Pancreas (tissue), 10 donors: Measurements from ENCODE around the gene TCP11. TPM values are rescaled to one million over a fixed set of nuclear protein-coding genes. Genes with fewer than 3 reads are reported as not detected.

Experiments
- ATAC-seq, 4 donors: fragments of 200-7000 bp; cut with Tn5 transposase; one replicate each; pipeline versions ENCODE4 v1.8.0 to v1.9.1; 2020; ENCODE audit warnings: mild to moderate bottlenecking in 4 of 4, moderate library complexity in 4 of 4
- DNase-seq, 6 donors: peaks; one replicate each; pipeline ENCODE4 v3.0.0-alpha.2; 2020
- FAIRE-seq: peaks from 2 replicates; lab custom pipeline; 2012; peaks lifted over from hg19 to GRCh38; lab: Jason Lieb, UNC
- H3K27ac ChIP-seq, 4 donors: fragments of 200-600 bp; sonication (generic); 1 replicate in 3 of 4; 2 replicates in 1 of 4; pipeline versions ENCODE4 v1.5.0 to v1.8.0; 2020
- H3K27me3 ChIP-seq, 4 donors: fragments of 200-600 bp; one replicate each; pipeline ENCODE4 v1.8.0; 2021
- H3K36me3 ChIP-seq, 3 donors: fragments of 200-600 bp; sonication (generic) in 1 of 3; one replicate each; pipeline versions ENCODE4 v1.5.0 to v1.8.0; 2020 to 2021
- H3K4me1 ChIP-seq, 3 donors: fragments of 200-600 bp; one replicate each; pipeline ENCODE4 v1.8.0; 2021
- H3K4me3 ChIP-seq, 4 donors: fragments of 200-600 bp; sonication (generic) in 2 of 4; one replicate each; pipeline versions ENCODE4 v1.5.0 to v1.8.0; 2020 to 2021
- H3K9me3 ChIP-seq, 4 donors: fragments of 200-600 bp; one replicate each; pipeline ENCODE4 v1.8.0; 2021
- WGBS, 2 donors: extraction: QIAGEN DNeasy Blood & Tissue Kit; methylation state at CpG; one replicate each; pipeline ENCODE4 v1.1.7; 2013; 5-methylcytosine and 5-hydroxymethylcytosine counted together
- intact Hi-C, 3 donors: fragments of 100-400 bp; cut with DNase I; formaldehyde crosslinking; loops; one replicate each; pipeline versions ENCODE4 v1.11.1 to v1.14.2; 2022
- polyA plus RNA-seq, 2 donors: library from polyadenylated mRNA; stranded (reverse); fragments of 200-250 nt; gene quantifications; one replicate each; pipeline ENCODE4 v1.2.3, GENCODE V29; 2013
- total RNA-seq, 6 donors: library from RNA; stranded (reverse); fragmentation: NEBNext Ultra II Directional in 4 of 6; extraction: Animal tissue kit (Norgen Biotek cat#: 25700) in 4 of 6; gene quantifications; one replicate each; pipeline versions ENCODE4 v1.2.1 to v1.2.4, GENCODE V29; 2021 to 2023
- TF ChIP-seq, protein P1 (sequence below), 4 donors: fragments of 200-600 bp; sonication (generic) in 3 of 4; IDR thresholded peaks; one replicate each; pipeline versions ENCODE4 v1.5.0 to v1.8.0; 2021; ENCODE audit warnings: antibody characterized with exemption in 4 of 4
- donor health status: healthy with polysubstance abuse.
- donor health status: DM: no; HTN: no; CAD: no; lungs with moderate emphysema.
- donor health status: DM: no; HTN: no; CAD: no.
- donor health status: control.
- donor health status: control.
- donor health status: Bipolar disorder and iron deficiency.
- donor health status: DM: yes; HTN: yes; CAD: no.
- donor health status: DM: no; HTN: no; CAD: no.
- donor health status: DM: no; HTN: no; CAD: no.
- donor health status: DM: yes; HTN: yes; CAD: no.

The TCP11 gene
- total and polyA plus RNA-seq, 8 donors, result 0.14 to 0.34 TPM; not detected in 6

DNA sequence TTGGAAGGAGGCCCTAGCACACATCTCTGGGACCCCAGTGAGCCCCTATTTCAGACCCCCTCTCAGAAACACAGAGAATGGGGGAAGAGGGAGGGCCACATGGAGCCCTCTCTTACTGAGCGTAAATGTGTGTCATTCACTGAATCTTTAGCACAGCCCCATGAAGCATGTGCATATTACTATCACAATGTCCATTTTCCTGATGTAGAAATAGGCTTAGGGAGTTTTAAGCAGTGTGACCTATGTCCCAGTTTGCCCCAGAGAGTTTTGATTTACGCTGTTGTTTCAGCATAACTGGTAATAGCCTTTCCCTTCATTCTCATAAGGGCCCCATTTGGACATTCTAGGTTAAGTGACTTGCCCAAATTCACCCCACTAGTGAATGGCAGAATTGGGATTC is 25.0 kb upstream of the TCP11 start:
- no peaks in the 10 kb centered on the region for H3K27me3 ChIP-seq
- FAIRE-seq (no peak), ATAC-seq (peak in 3 of 4 donors; percentile 33 to 39 (median 37)), DNase-seq (no peak)
- WGBS, 2 donors, result 92% methylated on average over 2 of the region's 2 CpGs
- TF ChIP-seq, protein P1, sequence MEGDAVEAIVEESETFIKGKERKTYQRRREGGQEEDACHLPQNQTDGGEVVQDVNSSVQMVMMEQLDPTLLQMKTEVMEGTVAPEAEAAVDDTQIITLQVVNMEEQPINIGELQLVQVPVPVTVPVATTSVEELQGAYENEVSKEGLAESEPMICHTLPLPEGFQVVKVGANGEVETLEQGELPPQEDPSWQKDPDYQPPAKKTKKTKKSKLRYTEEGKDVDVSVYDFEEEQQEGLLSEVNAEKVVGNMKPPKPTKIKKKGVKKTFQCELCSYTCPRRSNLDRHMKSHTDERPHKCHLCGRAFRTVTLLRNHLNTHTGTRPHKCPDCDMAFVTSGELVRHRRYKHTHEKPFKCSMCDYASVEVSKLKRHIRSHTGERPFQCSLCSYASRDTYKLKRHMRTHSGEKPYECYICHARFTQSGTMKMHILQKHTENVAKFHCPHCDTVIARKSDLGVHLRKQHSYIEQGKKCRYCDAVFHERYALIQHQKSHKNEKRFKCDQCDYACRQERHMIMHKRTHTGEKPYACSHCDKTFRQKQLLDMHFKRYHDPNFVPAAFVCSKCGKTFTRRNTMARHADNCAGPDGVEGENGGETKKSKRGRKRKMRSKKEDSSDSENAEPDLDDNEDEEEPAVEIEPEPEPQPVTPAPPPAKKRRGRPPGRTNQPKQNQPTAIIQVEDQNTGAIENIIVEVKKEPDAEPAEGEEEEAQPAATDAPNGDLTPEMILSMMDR (IDR thresholded peaks at IDR 0.05), result no peak
- intact Hi-C loops, result no loop called here
- peaks cover 0 to 26% (median 4%) of the 10 kb centered on the region in 3 donors for H3K4me1 ChIP-seq
- H3K4me3 ChIP-seq, result no peak overlapping the region
- no peaks in the 10 kb centered on the region for H3K9me3 ChIP-seq
- peak overlapping the region in 2 of 4 donors; percentile 76 to 87 for H3K27ac ChIP-seq
- H3K36me3 ChIP-seq, result no peaks in the 10 kb centered on the region

GRCh38 chr6:35165630-35166071 is 24.5 kb upstream of the TCP11 start:
- H3K27me3 ChIP-seq, result no peaks in the 10 kb centered on the region
- intact Hi-C loops, result no loop called here
- 74 to 79% methylated on average over 2 of the region's 2 CpGs for WGBS, 2 donors
- DNase-seq (peak in 3 of 6 donors; percentile 30 to 52 (median 33)), FAIRE-seq (no peak), ATAC-seq (peak; percentile 86 to 96 (median 94))
- H3K4me3 ChIP-seq, result no peak overlapping the region
- H3K27ac ChIP-seq, result peak overlapping the region in 2 of 4 donors; percentile 76 to 87
- no peaks in the 10 kb centered on the region for H3K9me3 ChIP-seq
- TF ChIP-seq, protein P1 (IDR thresholded peaks at IDR 0.05), result no peak
- H3K36me3 ChIP-seq, result no peaks in the 10 kb centered on the region
- H3K4me1 ChIP-seq, result peaks cover 0 to 26% (median 4%) of the 10 kb centered on the region in 3 donors

DNA sequence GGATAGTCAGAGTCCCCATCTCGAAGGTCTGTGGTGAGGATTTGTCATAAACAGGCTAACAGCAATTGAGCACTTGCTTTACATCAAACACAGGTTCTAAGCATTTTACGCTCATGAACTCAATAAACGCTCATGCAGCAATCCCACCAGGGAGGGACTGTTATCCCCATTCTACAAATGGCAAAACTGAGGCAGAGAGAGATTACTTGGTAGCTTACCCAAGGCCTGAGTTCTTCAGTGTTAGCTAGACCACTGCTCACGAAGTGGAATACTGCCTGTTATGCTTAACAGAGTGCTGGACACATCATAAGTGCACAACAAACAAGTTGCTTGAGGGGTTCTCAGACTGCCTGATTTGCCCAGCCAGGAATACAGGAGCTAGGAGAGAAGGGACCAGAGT is 23.7 kb upstream of the TCP11 start:
- TF ChIP-seq, protein P1 (IDR thresholded peaks at IDR 0.05), result no peak
- FAIRE-seq (no peak), ATAC-seq (no peak), DNase-seq (no peak)
- Histone ChIP-seq H3K4me1 (peaks cover 0 to 26% (median 4%) of the 10 kb centered on the region in 3 donors), H3K9me3 (no peaks in the 10 kb centered on the region), H3K4me3 (no peak overlapping the region), H3K27ac (peak overlapping the region in 2 of 4 donors; percentile 76 to 87), H3K36me3 (no peaks in the 10 kb centered on the region), H3K27me3 (no peaks in the 10 kb centered on the region)
- WGBS, 2 donors, result 96% methylated on average over 4 of the region's 4 CpGs
- intact Hi-C loops, result no loop called here

DNA sequence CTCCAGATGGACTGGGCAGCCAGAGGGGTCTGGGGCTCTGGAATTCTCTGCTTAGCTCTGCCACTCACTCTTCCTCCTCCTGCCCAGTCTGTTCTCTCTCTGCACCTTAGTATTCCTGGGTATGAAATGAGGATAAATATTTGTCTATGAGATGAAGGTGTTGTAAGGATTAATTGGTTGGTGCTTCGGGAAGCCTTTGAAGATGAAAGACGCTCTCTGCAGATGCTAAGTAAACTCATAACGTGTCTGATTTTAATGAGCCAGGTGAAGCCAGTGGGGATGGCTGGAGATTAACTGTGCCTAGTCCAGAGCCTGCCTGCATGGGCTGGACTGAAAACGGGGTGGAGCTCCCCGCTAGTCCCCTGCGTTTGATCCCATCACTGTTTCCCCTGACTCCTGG is 23.1 kb upstream of the TCP11 start:
- FAIRE-seq (no peak), DNase-seq (no peak), ATAC-seq (no peak)
- intact Hi-C loops, result no loop called here
- no peaks in the 10 kb centered on the region for H3K27me3 ChIP-seq
- no peak overlapping the region for H3K27ac ChIP-seq
- H3K9me3 ChIP-seq, result no peaks in the 10 kb centered on the region
- no peak overlapping the region for H3K4me3 ChIP-seq
- TF ChIP-seq, protein P1 (IDR thresholded peaks at IDR 0.05), result no peak
- peaks cover 0 to 26% (median 4%) of the 10 kb centered on the region in 3 donors for H3K4me1 ChIP-seq
- WGBS, 2 donors, result 81 to 85% methylated on average over 6 of the region's 6 CpGs
- no peaks in the 10 kb centered on the region for H3K36me3 ChIP-seq

DNA sequence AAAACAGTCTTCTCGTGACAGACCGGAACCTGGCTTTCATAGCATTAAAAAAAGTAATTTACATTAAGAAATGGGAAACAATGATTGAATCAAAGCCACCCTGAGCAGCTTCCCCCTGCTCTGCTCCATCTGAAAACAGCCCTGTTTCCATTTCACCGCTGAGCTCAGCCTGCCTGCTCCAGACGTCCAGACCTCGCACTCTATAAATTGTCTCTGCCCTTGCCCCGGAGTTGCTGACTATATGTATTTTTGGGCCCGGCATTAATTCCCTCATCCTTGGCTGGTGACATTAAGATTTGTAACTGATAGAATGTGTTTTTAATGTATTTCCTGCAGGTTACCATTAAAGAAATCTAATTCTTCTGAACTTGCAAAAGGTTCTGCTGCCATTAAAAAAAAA is 22.7 kb upstream of the TCP11 start:
- DNase-seq, result no peak
- no peaks in the 10 kb centered on the region for H3K27me3 ChIP-seq
- 90% methylated on average over 7 of the region's 7 CpGs for WGBS, 2 donors
- intact Hi-C loops, result no loop called here
- TF ChIP-seq, protein P1 (IDR thresholded peaks at IDR 0.05), result no peak
- FAIRE-seq, result no peak
- no peak for ATAC-seq
- no peaks in the 10 kb centered on the region for H3K36me3 ChIP-seq
- peaks cover 0 to 26% (median 4%) of the 10 kb centered on the region in 3 donors for H3K4me1 ChIP-seq
- no peaks in the 10 kb centered on the region for H3K9me3 ChIP-seq
- no peak overlapping the region for H3K27ac ChIP-seq
- H3K4me3 ChIP-seq, result no peak overlapping the region
